GM12878 (cell line): ENCODE measurements around the gene EXOC3L1. TPM values are rescaled to one million over a fixed set of nuclear protein-coding genes. Genes with fewer than 3 reads are reported as not detected.

Experiments used
- BACH1 ChIP-seq: fragments of 450-650 bp; IDR thresholded peaks from 2 replicates; pipeline ENCODE4 v1.6.1; 2017; ENCODE audit warnings: mild to moderate bottlenecking, borderline replicate concordance
- CBX3 ChIP-seq: fragments of 200-600 bp; sonication (generic); IDR thresholded peaks from 2 replicates; pipeline ENCODE4 v1.6.1; 2016; ENCODE audit warnings: low read depth, borderline replicate concordance
- EP300 ChIP-seq, 2 experiments: fragments of 150-350 bp in 1 of 2; IDR thresholded peaks; 2 replicates each; pipeline ENCODE4 v1.6.1; 2011 to 2012; ENCODE audit warnings: low read depth in 2 of 2, low read length in 2 of 2, borderline replicate concordance in 1 of 2, improper control_type of control experiment in 1 of 2, inconsistent platforms in 1 of 2; ENCODE audit not compliant: control insufficient read depth in 1 of 2
- EZH2 ChIP-seq: IDR thresholded peaks from 2 replicates; pipeline ENCODE4 v1.6.1; 2012; ENCODE audit warnings: low read depth, mild to moderate bottlenecking, control low read depth, inconsistent platforms, low read length, borderline replicate concordance; ENCODE audit not compliant: control insufficient read depth
- HDAC6 ChIP-seq: fragments of 200-600 bp; sonication (generic); IDR thresholded peaks from one replicate; pipeline ENCODE4 v1.8.0; 2017; ENCODE audit warnings: antibody characterized with exemption; ENCODE audit not compliant: unreplicated experiment
- HSF1 ChIP-seq: fragments of 150-350 bp; IDR thresholded peaks from 2 replicates; pipeline ENCODE4 v1.6.1; 2014; ENCODE audit warnings: mild to moderate bottlenecking, low read depth, low read length
- JUNB ChIP-seq: IDR thresholded peaks from 2 replicates; pipeline ENCODE4 v1.6.1; 2016; ENCODE audit warnings: antibody characterized with exemption, mild to moderate bottlenecking
- MLLT1 ChIP-seq: fragments of 450-650 bp; IDR thresholded peaks from 2 replicates; pipeline ENCODE4 v1.6.1; 2016; ENCODE audit warnings: mild to moderate bottlenecking
- NR2C1 ChIP-seq: fragments of 450-650 bp; IDR thresholded peaks from 2 replicates; pipeline ENCODE4 v1.6.1; 2017; ENCODE audit warnings: antibody characterized with exemption, mild to moderate bottlenecking, moderate library complexity
- NRF1 ChIP-seq: conservative IDR thresholded peaks from 2 replicates; pipeline ENCODE4 v1.6.1; 2011; ENCODE audit warnings: mild to moderate bottlenecking, low read depth, low read length, improper control_type of control experiment
- RB1 ChIP-seq: fragments of 450-650 bp; formaldehyde crosslinking; IDR thresholded peaks from 2 replicates; pipeline ENCODE4 v1.6.1; 2017; ENCODE audit warnings: mild to moderate bottlenecking, borderline replicate concordance
- REST ChIP-seq: IDR thresholded peaks from 2 replicates; pipeline ENCODE4 v1.6.1; 2012; ENCODE audit warnings: mild to moderate bottlenecking, low read depth, low read length
- SPI1 ChIP-seq: IDR thresholded peaks from 2 replicates; pipeline ENCODE4 v1.6.1; 2011; ENCODE audit warnings: low read depth, mild to moderate bottlenecking, low read length, moderate library complexity, borderline replicate concordance; ENCODE audit not compliant: insufficient read depth
- WRNIP1 ChIP-seq: IDR thresholded peaks from 2 replicates; pipeline ENCODE4 v1.6.1; 2011; ENCODE audit warnings: low read depth, low read length, improper control_type of control experiment, borderline replicate concordance
- YY1 ChIP-seq: IDR thresholded peaks from 2 replicates; pipeline ENCODE4 v1.6.1; 2011; ENCODE audit warnings: low read depth, mild to moderate bottlenecking, low read length
- ZBTB40 ChIP-seq: fragments of 450-650 bp; IDR thresholded peaks from 2 replicates; pipeline ENCODE4 v1.6.1; 2016; ENCODE audit warnings: mild to moderate bottlenecking, moderate library complexity, borderline replicate concordance
- polyA plus RNA-seq, 11 experiments: library from polyadenylated mRNA; depleted of rRNA in 4 of 11; unstranded in 6 of 11; stranded (reverse) in 5 of 11; fragments of >200 nt; fragmentation: Nextera tagmentation in 4 of 11; fragmentation: Illumina TruSeq in 1 of 11; extraction: Ambion mirVana in 4 of 11; extraction: Trizol in 1 of 11; gene quantifications; 1 replicate in 1 of 11; 2 replicates in 10 of 11; pipeline versions ENCODE4 v1.2.1 to v1.2.3, GENCODE V29; 2011 to 2016; ENCODE audit warnings: inconsistent platforms in 2 of 11, missing spikeins in 2 of 11, low read depth in 1 of 11
- total RNA-seq, 4 experiments: library from RNA; depleted of rRNA in 3 of 4; stranded (reverse); fragments of >200 nt in 3 of 4; fragmentation: Illumina TruSeq in 1 of 4; extraction: Trizol in 1 of 4; gene quantifications; 2 replicates each; pipeline versions ENCODE4 v1.2.1 to v1.2.3, GENCODE V29; 2013 to 2021

Gene EXOC3L1
- total and polyA plus RNA-seq, 10 of the 15 experiments (the other 5 are each of a cell fraction or from before 2014, with no cell fraction given): 0.07 to 0.42 TPM; not detected in 8

GRCh38 chr16:67177743-67178699 is 11.9 kb downstream of the EXOC3L1 start (continued):
- TF ChIP-seq REST: no peak
- TF ChIP-seq HDAC6: no peak
- TF ChIP-seq EP300 (IDR thresholded peaks at IDR 0.05; ENCODE audit: borderline replicate concordance in 1 of 2, control insufficient read depth in 1 of 2, low read depth in 2 of 2, low read length in 2 of 2): no peak
- TF ChIP-seq EZH2: no peak
- TF ChIP-seq NRF1: no peak
- peak; percentile 44; the same call in 1 of the 2 replicates for TF ChIP-seq BACH1
- TF ChIP-seq ZBTB40: no peak
- no peak for TF ChIP-seq WRNIP1
- no peak for TF ChIP-seq NR2C1
- no peak for TF ChIP-seq CBX3
- no peak for TF ChIP-seq RB1
- TF ChIP-seq MLLT1: no peak
- no peak for TF ChIP-seq YY1
- TF ChIP-seq SPI1: no peak
- no peak for TF ChIP-seq HSF1
- no peak for TF ChIP-seq JUNB
